CD8-positive, alpha-beta memory T cell (primary cell): ENCODE results near the gene BACE2. TPM values are rescaled to one million over a fixed set of nuclear protein-coding genes. Genes with fewer than 3 reads are reported as not detected.

Source experiments
- CTCF ChIA-PET: fragments of 350-600 bp; sonication (Branson Sonifier 250); formaldehyde crosslinking; loops from one replicate; lab custom pipeline; 2021; ENCODE audit warnings: antibody characterized with exemption; lab: Charles Lee
- POLR2A ChIA-PET: fragments of 350-600 bp; sonication (Branson Sonifier 250); formaldehyde crosslinking; loops from one replicate; lab custom pipeline; 2021; ENCODE audit warnings: antibody characterized with exemption; lab: Charles Lee
- DNase-seq, 5 donors: peaks; one replicate each; pipeline versions ENCODE4 v3.0.0 to v3.0.0-alpha.2; 2020 to 2022; ENCODE audit warnings: mixed read lengths in 1 of 5
- H3K27ac ChIP-seq: one replicate; pipeline ENCODE4 v1.7.0; 2013; ENCODE audit warnings: low read depth, mild to moderate bottlenecking, low read length, moderate library complexity
- H3K27me3 ChIP-seq: 2 replicates; pipeline ENCODE4 v1.7.0; 2013; ENCODE audit warnings: low read length, mild to moderate bottlenecking; ENCODE audit not compliant: insufficient read depth, poor library complexity, severe bottlenecking
- H3K36me3 ChIP-seq: 2 replicates; pipeline ENCODE4 v1.7.0; 2013; ENCODE audit warnings: mild to moderate bottlenecking, low read length, moderate library complexity; ENCODE audit not compliant: insufficient read depth
- H3K4me1 ChIP-seq: 2 replicates; pipeline ENCODE4 v1.7.0; 2013; ENCODE audit warnings: mild to moderate bottlenecking, low read length, moderate library complexity; ENCODE audit not compliant: insufficient read depth
- H3K4me3 ChIP-seq: 2 replicates; pipeline ENCODE4 v1.7.0; 2013; ENCODE audit warnings: mild to moderate bottlenecking, low read length
- H3K9me3 ChIP-seq: 2 replicates; pipeline ENCODE4 v1.7.0; 2013; ENCODE audit warnings: mild to moderate bottlenecking, low read length
- H3K27ac Mint-ChIP-seq, 8 donors: one replicate each; pipeline ENCODE4 v1.8.0; 2020 to 2021; ENCODE audit warnings: mixed read lengths in 8 of 8, mild to moderate bottlenecking in 6 of 8, inconsistent platforms in 3 of 8, moderate library complexity in 3 of 8
- H3K27me3 Mint-ChIP-seq, 2 donors: one replicate each; pipeline ENCODE4 v1.8.0; 2020 to 2021; ENCODE audit warnings: mixed read lengths in 2 of 2, mild to moderate bottlenecking in 1 of 2, moderate library complexity in 1 of 2
- H3K36me3 Mint-ChIP-seq, 3 donors: one replicate each; pipeline ENCODE4 v1.8.0; 2020 to 2021; ENCODE audit warnings: mixed read lengths in 3 of 3, inconsistent platforms in 1 of 3, mild to moderate bottlenecking in 1 of 3
- H3K4me1 Mint-ChIP-seq, 3 donors: one replicate each; pipeline ENCODE4 v1.8.0; 2020 to 2021; ENCODE audit warnings: mixed read lengths in 3 of 3, inconsistent platforms in 1 of 3, mild to moderate bottlenecking in 1 of 3
- H3K4me3 Mint-ChIP-seq, 7 donors: one replicate each; pipeline ENCODE4 v1.8.0; 2020 to 2021; ENCODE audit warnings: mixed read lengths in 7 of 7, mild to moderate bottlenecking in 6 of 7, moderate library complexity in 4 of 7, inconsistent platforms in 2 of 7
- H3K9me3 Mint-ChIP-seq, 5 donors: one replicate each; pipeline ENCODE4 v1.8.0; 2020 to 2022; ENCODE audit warnings: mixed read lengths in 5 of 5, mild to moderate bottlenecking in 3 of 5, moderate library complexity in 2 of 5, inconsistent platforms in 1 of 5
- polyA plus RNA-seq: library from polyadenylated mRNA; unstranded; fragments of 300-500 nt; fragmentation: Illumina TruSeq; gene quantifications from one replicate; pipeline ENCODE4 v1.2.3, GENCODE V29; 2021
- total RNA-seq, 2 experiments: library from RNA; stranded (reverse); gene quantifications; one replicate each; pipeline ENCODE4 v1.2.3, GENCODE V29; 2021

The BACE2 gene
- total and polyA plus RNA-seq, 3 experiments from 2014 or later, result 0.44 to 1.1 (median 0.58) TPM

GRCh38 chr21:41328660-41329607, 161.0 kb downstream of the BACE2 start:
- H3K4me1 ChIP-seq, result no peaks in the 10 kb centered on the region
- no peak overlapping the region for H3K4me3 Mint-ChIP-seq
- no peak overlapping the region for H3K27ac Mint-ChIP-seq
- H3K9me3 Mint-ChIP-seq, result peaks cover 4 to 6% (median 5%) of the 10 kb centered on the region in 5 donors
- no peaks in the 10 kb centered on the region for H3K36me3 ChIP-seq
- no peaks in the 10 kb centered on the region for H3K4me1 Mint-ChIP-seq
- peaks cover 0 to 12% (median 0%) of the 10 kb centered on the region in 3 donors for H3K36me3 Mint-ChIP-seq
- ChIA-PET POLR2A (no interaction called here), CTCF (no interaction called here)
- peaks cover 0 to 8% of the 10 kb centered on the region in 2 donors for H3K27me3 Mint-ChIP-seq
- H3K27me3 ChIP-seq, result no peaks in the 10 kb centered on the region
- no peak for DNase-seq
- no peaks in the 10 kb centered on the region for H3K9me3 ChIP-seq
- H3K4me3 ChIP-seq, result no peak overlapping the region
- H3K27ac ChIP-seq, result no peak overlapping the region

Other genes with a start within 250 kb of the BACE2 start
- not detected for gene FAM3B, start 148.6 kb downstream of the BACE2 start, total RNA-seq
- not detected for gene FAM3B, start 148.6 kb downstream of the BACE2 start, polyA plus RNA-seq
- gene MX2, start 193.9 kb downstream of the BACE2 start, total RNA-seq, result 10 to 100 TPM; 13.2 to 17.1 TPM
- gene MX2, start 193.9 kb downstream of the BACE2 start, polyA plus RNA-seq, result 37.2 TPM